Mononuclear cell (primary cell): ENCODE data around the gene SYMPK. TPM values are rescaled to one million over a fixed set of nuclear protein-coding genes. Genes with fewer than 3 reads are reported as not detected.

Experiments used
- H3K27me3 ChIP-seq: 2 replicates; pipeline ENCODE4 v1.6.0; 2011; ENCODE audit warnings: low read length, control low read depth; ENCODE audit not compliant: insufficient read depth
- H3K4me1 ChIP-seq: 2 replicates; pipeline ENCODE4 v1.5.1; 2011; ENCODE audit warnings: mild to moderate bottlenecking, low read length, control low read depth; ENCODE audit not compliant: insufficient read depth
- H3K4me3 ChIP-seq: 2 replicates; pipeline ENCODE4 v1.5.1; 2011; ENCODE audit warnings: mild to moderate bottlenecking, low read length, moderate library complexity
- H3K9me3 ChIP-seq: 2 replicates; pipeline ENCODE4 v1.5.1; 2011; ENCODE audit warnings: low read depth, mild to moderate bottlenecking, control low read depth, low read length
- total RNA-seq: library from RNA; depleted of rRNA; stranded (reverse); fragments of >200 nt; gene quantifications from one replicate; pipeline ENCODE4 v1.2.3, GENCODE V29; 2012

SYMPK gene
- total RNA-seq, 1 donor = 27.2 TPM

DNA sequence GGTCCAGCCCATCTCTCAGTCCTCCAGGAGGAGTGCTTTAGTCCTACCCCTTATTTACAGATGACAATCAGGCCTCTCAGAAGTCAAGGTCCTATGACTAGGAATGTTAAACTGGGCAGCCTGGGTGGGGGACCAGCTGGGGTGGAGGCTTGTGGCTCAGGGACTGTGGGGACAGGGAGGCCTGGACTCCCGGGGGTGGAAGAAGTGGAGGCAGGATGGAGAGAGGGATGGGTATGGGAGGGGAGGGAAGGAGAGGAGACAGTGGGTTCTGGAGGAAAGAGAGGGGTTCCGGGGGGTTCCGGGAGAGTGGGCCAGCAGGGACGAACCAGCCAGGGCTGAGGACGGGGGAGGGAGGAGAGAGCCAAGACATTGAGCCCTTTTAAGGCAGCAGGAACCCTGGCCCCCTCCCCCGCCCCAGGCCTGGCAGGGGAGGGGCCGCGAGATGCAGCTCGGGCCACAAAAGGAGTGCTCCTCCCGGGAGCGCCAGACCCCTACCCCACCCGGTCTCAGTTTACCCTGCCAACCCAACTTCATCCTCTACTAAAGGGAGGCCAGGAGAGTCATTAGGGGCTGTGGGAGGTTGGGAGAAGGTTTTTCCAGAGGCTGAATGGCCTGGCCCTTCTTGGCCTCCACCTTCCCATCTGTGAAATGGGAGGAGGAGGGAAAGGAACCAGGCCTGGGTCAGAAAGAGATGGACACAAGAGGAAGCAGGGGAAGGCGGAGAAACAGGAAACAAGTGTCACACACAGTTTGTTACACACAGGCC, 82.3 kb downstream of the SYMPK start:
- peaks cover 61% of the 10 kb centered on the region for H3K27me3 ChIP-seq
- H3K4me3 ChIP-seq = no peak overlapping the region
- peaks cover 18% of the 10 kb centered on the region for H3K4me1 ChIP-seq
- H3K9me3 ChIP-seq = no peaks in the 10 kb centered on the region

DNA sequence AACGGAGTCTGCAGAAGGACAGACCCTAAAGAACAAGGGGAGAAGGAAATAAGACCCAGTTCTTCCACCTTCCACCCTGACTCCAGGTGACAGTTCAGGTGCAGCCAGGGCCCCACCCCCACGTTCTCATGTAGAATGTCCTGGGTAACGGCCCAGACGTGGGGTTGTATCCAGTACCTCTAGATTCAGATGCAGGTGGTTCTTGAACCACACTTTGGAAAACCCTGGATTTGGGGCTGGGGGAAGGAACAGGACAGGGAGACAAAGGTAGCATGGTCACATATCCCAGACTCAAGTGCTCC, 82.8 kb downstream of the SYMPK start:
- Histone ChIP-seq H3K27me3 (peaks cover 57% of the 10 kb centered on the region), H3K4me3 (no peak overlapping the region), H3K4me1 (peaks cover 18% of the 10 kb centered on the region), H3K9me3 (no peaks in the 10 kb centered on the region)

DNA sequence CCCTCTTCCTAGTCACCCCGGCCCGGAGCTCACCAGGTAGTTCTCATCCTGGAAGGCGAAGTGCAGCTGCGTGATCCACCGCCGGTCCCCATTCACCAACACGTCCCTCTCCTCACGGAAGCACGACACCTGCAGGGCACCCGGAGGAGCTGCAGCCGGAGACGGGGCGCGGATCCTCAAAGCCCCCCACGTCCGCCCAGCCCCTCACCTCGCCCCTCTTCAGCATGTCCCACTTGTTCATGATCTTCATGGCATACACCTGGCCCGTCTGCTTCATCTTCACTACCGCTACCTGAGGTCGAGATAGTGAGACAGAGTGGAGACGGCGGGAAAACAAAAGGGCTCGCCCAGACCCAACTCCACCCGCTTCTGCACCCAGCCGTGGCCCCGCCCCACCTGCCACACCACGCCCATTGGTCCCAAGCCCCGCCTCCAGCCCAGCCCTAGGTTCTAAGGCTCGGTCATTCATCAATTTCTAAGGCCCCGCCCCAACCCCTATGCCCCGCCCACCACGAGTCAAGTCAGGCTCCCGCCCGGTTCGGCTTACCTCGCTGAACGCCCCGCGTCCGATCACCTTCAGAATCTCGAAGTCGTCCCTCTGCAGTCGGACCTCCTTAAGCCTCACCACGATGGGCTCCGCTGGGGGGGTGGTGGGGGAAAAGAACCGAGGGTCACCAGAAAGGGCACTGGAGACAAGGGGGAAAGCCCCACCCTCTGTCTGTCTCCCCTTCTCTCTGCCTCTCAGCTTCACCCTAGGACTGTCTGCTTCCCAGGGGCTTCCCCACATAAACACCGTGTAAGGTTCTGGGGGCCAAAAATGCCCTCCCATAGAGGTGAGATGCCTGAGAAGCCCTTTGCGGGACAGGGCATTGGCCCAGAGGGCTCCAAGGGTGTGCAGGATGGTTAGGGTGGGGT, 83.5 kb downstream of the SYMPK start:
- Histone ChIP-seq H3K4me1 (peaks cover 18% of the 10 kb centered on the region), H3K9me3 (no peaks in the 10 kb centered on the region), H3K4me3 (no peak overlapping the region), H3K27me3 (peaks cover 57% of the 10 kb centered on the region)

DNA sequence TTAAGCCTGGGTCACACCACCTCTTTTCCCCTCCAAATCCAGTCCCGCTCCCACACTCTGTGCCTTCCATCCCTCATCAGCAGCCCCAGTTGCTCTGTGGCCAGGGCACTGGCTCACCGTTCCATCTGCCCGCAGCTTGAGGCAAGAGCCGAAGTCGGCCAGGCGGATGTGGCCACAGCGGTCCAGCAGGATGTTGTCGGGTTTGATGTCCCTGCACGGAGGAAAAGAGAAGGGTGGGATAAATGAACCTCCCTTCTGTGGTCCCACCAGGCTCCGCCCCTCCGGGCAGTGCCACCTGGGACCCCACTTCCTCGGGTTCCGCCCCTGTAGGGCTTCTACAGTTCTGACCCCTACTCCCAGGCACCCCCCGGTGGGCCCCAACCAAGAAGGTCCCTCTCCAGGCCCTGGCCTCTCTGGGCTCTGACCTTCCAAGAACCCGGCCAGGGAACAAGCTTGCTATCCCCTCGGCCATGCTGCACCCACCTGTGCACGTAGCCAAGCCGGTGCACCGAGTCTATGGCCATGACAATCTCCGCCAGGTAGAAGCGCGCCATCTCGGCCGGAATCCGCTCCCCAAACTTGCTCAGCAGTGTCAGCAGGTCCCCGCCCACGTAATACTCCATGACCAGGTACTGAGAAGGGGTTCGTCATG, 84.8 kb downstream of the SYMPK start:
- Histone ChIP-seq H3K4me3 (no peak overlapping the region), H3K9me3 (no peaks in the 10 kb centered on the region), H3K4me1 (peaks cover 18% of the 10 kb centered on the region), H3K27me3 (peaks cover 54% of the 10 kb centered on the region)

DNA sequence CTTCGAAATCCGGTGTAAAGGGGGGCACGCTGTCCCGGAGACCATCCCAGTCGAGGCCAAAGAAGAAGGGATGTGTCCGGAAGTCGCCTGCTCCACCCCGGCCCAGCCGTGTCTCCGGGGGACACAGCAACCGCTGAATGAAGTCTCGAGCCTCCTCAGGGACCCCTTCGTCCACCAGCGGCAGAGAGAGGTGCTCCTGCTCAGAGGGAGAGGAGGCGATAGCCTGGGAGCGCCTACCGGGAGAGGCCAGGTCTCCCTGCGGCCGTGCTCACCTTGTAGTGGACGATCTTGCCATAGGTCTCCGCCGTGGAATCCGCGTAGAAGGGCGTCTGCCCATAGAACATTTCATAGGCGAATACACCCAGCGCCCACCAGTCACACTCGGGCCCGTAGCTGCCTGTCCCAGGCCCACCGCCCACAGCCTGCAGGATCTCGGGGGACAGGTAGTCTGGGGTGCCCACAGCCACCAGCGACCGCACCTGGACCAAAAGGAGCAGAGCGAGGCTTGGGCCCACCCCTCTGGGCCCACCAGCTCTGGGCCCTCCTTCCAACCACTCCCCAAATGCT, 85.5 kb downstream of the SYMPK start:
- Histone ChIP-seq H3K27me3 (peaks cover 58% of the 10 kb centered on the region), H3K9me3 (no peaks in the 10 kb centered on the region), H3K4me3 (no peak overlapping the region), H3K4me1 (peaks cover 18% of the 10 kb centered on the region)

DNA sequence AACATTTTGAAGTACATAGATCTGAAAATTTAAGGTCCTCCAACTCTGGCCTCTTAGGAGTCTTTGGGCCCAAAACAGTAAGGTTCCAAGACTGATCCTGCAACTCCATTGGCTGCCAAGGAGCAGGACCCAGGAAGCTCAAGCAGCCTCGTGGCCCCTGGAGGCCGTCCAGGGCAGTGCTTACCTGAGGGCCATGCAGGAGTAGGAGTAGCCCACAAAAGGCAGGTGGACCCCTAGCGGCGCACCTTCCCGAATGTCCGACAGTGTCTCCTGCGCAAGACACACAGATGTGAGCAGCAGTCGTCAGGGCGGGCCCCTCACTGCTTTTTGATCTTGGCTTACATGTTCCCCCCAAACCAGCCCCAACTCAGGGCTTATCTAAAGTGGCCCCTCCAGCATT, 88.2 kb downstream of the SYMPK start:
- peaks cover 53% of the 10 kb centered on the region for H3K27me3 ChIP-seq
- no peaks in the 10 kb centered on the region for H3K9me3 ChIP-seq
- H3K4me1 ChIP-seq = peaks cover 23% of the 10 kb centered on the region
- no peak overlapping the region for H3K4me3 ChIP-seq

DNA sequence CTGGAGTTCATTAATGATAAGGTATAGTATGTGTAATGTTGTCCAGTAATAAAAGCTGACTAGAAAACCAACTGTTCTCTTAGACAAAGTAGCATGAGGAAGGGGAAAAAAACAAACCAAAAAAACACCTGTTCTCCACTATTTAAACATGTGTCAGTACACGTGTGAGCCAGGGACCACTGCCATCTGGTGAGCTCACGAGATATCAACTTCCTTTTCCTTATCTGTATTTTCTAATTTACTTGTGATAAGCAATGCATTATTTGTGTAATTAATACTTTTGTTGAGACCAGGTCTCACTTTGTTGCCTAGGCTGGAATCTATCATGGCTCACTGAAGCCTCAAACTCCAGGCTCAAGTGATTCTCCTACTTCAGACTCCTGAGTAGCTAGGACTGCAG, 89.6 kb downstream of the SYMPK start:
- Histone ChIP-seq H3K4me3 (no peak overlapping the region), H3K27me3 (peaks cover 43% of the 10 kb centered on the region), H3K4me1 (peaks cover 22% of the 10 kb centered on the region), H3K9me3 (no peaks in the 10 kb centered on the region)

DNA sequence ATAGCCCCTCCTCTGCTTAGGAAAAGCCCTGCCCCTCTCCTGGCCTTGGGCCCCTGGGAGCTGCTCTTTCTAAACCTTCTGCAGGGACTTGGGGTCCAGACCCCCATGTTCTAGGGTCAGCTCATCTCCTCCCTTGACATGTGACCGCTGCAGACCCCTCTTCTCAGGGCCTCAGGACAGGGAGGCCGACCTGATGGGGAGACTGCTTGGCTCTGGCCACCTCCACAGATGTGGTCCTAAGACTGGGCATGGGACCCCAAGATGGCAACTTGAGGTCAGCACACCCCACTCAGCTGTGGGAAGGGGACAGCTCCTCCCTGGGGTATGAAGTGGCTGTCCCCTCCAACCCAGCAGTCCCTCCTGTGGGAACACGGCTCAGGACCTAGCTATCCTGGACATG, 90.0 kb downstream of the SYMPK start:
- Histone ChIP-seq H3K9me3 (no peaks in the 10 kb centered on the region), H3K27me3 (peaks cover 44% of the 10 kb centered on the region), H3K4me3 (no peak overlapping the region), H3K4me1 (peaks cover 27% of the 10 kb centered on the region)

DNA sequence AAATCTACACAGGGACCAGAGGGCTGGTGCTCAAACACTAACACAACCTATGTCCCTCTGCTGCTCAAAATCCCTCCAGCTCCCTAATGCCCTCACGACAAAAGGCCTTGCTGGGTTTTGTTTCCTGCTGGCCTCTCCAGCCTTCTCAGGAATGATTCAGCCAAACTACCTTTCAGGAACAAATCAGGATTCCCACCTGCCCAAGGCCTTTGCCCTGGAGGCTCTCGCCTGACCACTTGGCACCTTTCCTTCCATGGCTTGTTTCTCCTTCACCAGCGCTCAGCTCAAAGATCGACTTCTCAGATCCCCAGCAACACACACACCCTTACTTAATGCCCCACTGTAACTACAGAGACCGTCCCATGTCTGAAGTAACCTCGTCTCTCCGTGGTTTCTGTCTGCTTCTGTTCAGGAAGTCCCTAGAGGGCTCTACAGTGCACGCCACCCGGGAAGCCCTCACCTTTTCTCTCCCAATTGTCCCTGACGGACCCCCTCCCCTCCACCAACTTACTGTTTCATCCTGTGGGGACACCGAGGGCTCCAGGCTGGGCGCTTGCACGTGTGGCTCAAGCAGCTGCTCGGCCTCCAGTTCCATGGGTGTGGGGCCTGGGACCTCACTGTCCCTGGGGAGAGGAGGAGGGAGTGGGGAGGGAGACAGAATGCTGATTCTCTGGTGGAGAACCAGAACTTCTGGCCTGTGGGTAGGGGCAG, 90.7 kb downstream of the SYMPK start:
- Histone ChIP-seq H3K27me3 (peaks cover 47% of the 10 kb centered on the region), H3K4me1 (peaks cover 31% of the 10 kb centered on the region), H3K4me3 (no peak overlapping the region), H3K9me3 (no peaks in the 10 kb centered on the region)

DNA sequence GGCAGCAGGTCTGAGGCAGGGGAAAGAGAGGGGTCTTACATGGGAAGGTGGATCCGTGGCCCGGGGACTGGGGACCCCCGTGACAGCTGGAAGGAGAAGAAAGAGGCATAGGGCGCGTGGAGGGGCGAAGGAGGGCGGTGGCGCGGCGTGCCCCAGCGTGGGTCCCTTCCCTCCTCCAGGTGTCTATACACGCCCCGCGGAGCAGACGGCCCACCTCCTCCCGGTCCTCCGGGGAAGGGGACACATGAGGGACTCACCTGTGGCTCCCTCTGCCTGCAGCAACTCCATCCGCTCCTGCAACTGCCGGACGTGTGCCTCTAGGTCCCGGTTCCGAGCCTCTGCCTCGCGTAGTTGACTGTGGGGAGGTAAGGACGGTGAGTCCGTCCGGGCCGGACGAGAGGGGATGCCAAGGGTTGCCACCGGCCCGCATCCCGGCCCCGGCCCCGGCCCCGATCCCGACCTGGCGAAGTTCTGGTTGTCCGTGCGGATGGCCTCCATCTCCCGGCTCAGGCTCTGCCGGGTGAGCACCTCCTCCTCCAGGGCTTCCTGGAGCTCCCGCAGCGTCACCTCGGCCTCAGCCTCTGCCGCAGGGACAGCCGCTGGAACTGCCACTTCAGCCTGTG, 91.5 kb downstream of the SYMPK start:
- Histone ChIP-seq H3K4me3 (no peak overlapping the region), H3K27me3 (peaks cover 51% of the 10 kb centered on the region), H3K9me3 (no peaks in the 10 kb centered on the region), H3K4me1 (peaks cover 31% of the 10 kb centered on the region)

DNA sequence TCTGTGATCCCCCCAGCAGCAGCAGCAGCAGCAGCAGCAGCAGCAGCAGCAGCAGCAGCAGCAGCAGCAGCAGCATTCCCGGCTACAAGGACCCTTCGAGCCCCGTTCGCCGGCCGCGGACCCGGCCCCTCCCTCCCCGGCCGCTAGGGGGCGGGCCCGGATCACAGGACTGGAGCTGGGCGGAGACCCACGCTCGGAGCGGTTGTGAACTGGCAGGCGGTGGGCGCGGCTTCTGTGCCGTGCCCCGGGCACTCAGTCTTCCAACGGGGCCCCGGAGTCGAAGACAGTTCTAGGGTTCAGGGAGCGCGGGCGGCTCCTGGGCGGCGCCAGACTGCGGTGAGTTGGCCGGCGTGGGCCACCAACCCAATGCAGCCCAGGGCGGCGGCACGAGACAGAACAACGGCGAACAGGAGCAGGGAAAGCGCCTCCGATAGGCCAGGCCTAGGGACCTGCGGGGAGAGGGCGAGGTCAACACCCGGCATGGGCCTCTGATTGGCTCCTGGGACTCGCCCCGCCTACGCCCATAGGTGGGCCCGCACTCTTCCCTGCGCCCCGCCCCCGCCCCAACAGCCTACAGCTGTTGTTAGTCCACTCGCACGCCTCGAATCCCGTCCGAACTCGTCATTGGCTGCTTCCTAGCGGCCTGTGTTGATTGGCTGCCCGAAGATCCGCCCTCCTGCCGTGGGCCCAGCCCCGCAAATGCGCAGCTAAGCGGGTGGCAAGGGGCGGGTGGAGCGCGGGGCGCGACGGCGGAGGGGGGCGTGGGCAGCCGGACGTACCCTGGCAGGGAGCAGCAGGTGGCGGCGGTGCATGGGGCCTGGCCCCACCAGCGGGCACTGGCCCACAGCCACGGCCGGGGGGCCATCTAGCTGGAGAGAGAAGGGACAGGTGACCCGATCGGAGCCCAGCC, 92.5 kb downstream of the SYMPK start:
- H3K4me1 ChIP-seq = peaks cover 31% of the 10 kb centered on the region
- peaks cover 52% of the 10 kb centered on the region for H3K27me3 ChIP-seq
- peak overlapping the region; percentile 49 for H3K4me3 ChIP-seq
- H3K9me3 ChIP-seq = no peaks in the 10 kb centered on the region

DNA sequence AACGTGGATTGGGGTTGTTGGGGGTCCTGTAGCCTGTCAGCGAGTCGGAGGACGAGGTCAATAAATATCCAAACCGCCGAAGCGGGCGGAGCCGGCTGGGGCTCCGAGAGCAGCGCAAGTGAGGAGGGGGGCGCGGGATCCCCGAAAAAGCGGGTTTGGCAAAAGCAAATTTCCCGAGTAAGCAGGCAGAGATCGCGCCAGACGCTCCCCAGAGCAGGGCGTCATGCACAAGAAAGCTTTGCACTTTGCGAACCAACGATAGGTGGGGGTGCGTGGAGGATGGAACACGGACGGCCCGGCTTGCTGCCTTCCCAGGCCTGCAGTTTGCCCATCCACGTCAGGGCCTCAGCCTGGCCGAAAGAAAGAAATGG, 93.1 kb downstream of the SYMPK start:
- peak overlapping the region; percentile 49 for H3K4me3 ChIP-seq
- peaks cover 31% of the 10 kb centered on the region for H3K4me1 ChIP-seq
- H3K27me3 ChIP-seq = peaks cover 49% of the 10 kb centered on the region
- H3K9me3 ChIP-seq = no peaks in the 10 kb centered on the region

DNA sequence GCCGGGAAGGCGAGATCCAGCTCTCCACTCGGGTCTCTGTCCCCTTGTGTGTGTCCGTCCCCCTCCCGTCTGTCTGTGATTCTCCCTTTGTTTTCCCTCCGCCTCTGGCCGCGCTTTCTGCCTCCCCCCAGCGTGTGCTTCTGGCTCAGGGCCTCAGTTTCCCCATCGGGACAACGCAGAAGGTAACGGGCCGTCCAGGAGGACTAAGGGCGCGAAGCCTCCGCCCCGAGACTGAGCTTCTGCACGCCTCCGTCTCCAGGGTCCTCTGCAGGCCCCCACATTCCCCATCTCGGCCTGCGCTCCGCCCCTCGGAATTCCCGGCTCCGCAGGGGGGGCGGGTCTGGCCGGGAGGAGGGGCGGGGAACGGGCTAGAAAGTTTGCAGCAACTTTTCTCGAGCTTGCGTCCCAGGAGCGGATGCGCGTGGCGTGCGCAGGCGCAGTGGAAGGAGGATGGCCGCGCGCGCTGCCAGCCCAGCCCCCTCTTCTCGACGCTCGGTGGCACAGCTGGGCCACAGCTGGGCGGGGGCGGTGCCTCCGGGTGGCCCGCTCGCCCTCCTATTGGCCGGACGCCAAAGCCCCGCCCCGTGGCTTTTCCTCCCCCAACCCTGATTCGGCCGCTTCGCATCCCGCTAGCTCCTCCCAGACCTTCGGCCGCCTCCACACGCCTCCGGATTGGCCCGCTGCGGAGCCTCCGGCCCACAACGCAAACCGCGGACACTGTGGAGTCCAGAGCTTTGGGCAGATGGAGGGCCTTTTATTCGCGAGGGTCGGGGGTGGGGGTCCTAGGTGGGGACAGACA, 93.8 kb downstream of the SYMPK start, which contains the start of gene SIX5:
Gene SIX5, minus strand, starts transcription at position 269 of the 799 bp plus-strand sequence. CDS start 408 bp downstream, outside the sequence.
- Histone ChIP-seq H3K27me3 (peaks cover 45% of the 10 kb centered on the region), H3K9me3 (no peaks in the 10 kb centered on the region), H3K4me3 (peak within 1 kb of the TSS; percentile 49), H3K4me1 (peaks cover 31% of the 10 kb centered on the region)
